ENCODE results near the gene BCKDK. TPM values are rescaled to one million over a fixed set of nuclear protein-coding genes. Genes with fewer than 3 reads are reported as not detected.

BCKDK gene
- total and polyA plus RNA-seq, 2 of the 13 experiments (the other 11 are each of a cell fraction or from before 2014, with no cell fraction given) = 24.9 to 42.6 TPM

DNA sequence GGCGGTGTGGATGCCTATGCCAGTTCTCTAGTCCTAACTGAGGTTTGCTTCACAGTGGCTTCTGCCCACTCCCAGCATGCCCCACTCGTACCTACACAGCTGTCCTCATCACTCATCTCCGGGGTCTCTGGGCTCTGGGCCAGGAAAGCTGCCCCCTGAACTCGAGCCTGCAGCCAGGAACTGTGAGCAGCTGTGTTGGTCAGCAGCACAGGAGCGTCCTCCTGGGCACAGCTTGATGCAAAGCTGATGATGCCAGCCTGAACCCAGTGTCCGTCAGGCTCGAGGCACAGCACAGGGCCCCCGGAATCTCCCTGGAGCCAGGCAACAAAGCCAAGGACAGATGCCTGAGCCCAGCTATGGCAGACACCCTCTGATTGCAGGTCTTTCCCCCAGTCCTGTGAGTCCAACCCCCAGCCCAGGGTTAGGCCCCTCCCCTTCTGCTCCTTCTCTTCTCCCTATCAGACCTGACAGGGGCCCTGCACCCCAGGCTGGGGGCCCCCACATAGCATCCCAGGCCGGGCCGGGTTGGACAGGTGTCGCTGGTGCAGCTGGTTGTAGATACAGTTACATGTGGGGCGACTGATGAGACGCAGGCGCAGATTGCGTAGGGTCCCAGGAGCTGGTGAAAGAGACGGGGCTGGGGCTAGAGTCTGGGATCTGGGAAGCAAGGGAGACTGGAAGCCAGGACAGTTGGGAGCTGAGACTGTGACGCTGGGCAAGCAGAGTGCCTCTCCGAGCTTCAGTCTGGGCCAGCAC lies 22.1 kb upstream of the BCKDK start:
- H3K4me3 ChIP-seq (replicated peaks in 1 of 3; ENCODE audit: insufficient read depth in 1 of 3, low read depth in 2 of 3, low read length in 3 of 3) = no peak overlapping the region
- no peaks in the 10 kb centered on the region for H3K27me3 ChIP-seq (ENCODE audit: control insufficient read depth in 1 of 2, insufficient read depth in 2 of 2, low read length in 2 of 2)
- DNase-seq (ENCODE audit: low spot score) = no peak
- ChIA-PET CTCF (ENCODE audit: low intra/inter-chr PET ratio, low total read pairs) (no interaction called here), POLR2A (interaction anchor here (1.4 to 3.3 kb wide), 2 partner anchors 12 to 31 kb away, joined by 3 to 17 read pairs; partner anchors contain the start of genes KAT8, ZNF646 and ZNF668)
- ATAC-seq = no peak; the same call in 2 of the 3 replicates
- 95% methylated on average over 18 of the region's 18 CpGs for WGBS (ENCODE audit: low lambda C conversion rate)
- intact Hi-C loops (cut with micrococcal nuclease; ENCODE audit: unreplicated experiment) = no loop called here
- H3K9ac ChIP-seq (ENCODE audit: insufficient read depth, low read depth, low read length) = no peak overlapping the region
- H3K36me3 ChIP-seq (replicated peaks in 1 of 2; ENCODE audit: control insufficient read depth in 1 of 2, insufficient read depth in 2 of 2, low read length in 2 of 2) = peaks cover 14 to 27% of the 10 kb centered on the region in 2 experiments
- H3K4me2 ChIP-seq (ENCODE audit: low read depth, low read length) = no peak overlapping the region
- in situ Hi-C loops (cut with HindIII; ENCODE audit: extremely low pct_ligation_motif_present, low pct_unique_long_range_greater_than_20kb) = no loop called here
- FAIRE-seq = no peak
- H3K9me3 ChIP-seq (ENCODE audit: low read length) = no peaks in the 10 kb centered on the region
- BruUV-seq (replicated peaks) = no TSS peak
- no peak overlapping the region for H2AFZ ChIP-seq (ENCODE audit: low read length)
- H4K20me1 ChIP-seq (ENCODE audit: insufficient read depth, low read length) = no peaks in the 10 kb centered on the region; the same call in 1 of the 2 replicates
- H3K27ac ChIP-seq (ENCODE audit: extremely low read length, insufficient read depth, low read length) = no peak overlapping the region
- no peaks in the 10 kb centered on the region for H3K4me1 ChIP-seq (ENCODE audit: insufficient read depth, low read length)
- peaks cover 8% of the 10 kb centered on the region for H3K79me2 ChIP-seq (ENCODE audit: insufficient read depth, low read length)
- TF ChIP-seq, protein P1, sequence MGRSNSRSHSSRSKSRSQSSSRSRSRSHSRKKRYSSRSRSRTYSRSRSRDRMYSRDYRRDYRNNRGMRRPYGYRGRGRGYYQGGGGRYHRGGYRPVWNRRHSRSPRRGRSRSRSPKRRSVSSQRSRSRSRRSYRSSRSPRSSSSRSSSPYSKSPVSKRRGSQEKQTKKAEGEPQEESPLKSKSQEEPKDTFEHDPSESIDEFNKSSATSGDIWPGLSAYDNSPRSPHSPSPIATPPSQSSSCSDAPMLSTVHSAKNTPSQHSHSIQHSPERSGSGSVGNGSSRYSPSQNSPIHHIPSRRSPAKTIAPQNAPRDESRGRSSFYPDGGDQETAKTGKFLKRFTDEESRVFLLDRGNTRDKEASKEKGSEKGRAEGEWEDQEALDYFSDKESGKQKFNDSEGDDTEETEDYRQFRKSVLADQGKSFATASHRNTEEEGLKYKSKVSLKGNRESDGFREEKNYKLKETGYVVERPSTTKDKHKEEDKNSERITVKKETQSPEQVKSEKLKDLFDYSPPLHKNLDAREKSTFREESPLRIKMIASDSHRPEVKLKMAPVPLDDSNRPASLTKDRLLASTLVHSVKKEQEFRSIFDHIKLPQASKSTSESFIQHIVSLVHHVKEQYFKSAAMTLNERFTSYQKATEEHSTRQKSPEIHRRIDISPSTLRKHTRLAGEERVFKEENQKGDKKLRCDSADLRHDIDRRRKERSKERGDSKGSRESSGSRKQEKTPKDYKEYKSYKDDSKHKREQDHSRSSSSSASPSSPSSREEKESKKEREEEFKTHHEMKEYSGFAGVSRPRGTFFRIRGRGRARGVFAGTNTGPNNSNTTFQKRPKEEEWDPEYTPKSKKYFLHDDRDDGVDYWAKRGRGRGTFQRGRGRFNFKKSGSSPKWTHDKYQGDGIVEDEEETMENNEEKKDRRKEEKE (IDR thresholded peaks at IDR 0.05) = no peak
- TF ChIP-seq NR2F6 (IDR thresholded peaks at IDR 0.05) (no peak), NR2F6 (CRISPR knock-in tag; IDR thresholded peaks at IDR 0.05) (no peak), ZNF282 (IDR thresholded peaks at IDR 0.05; ENCODE audit: partially characterized antibody) (no peak), SNAI1 (CRISPR knock-in tag; IDR thresholded peaks at IDR 0.05; ENCODE audit: borderline replicate concordance) (no peak), ZSCAN30 (CRISPR knock-in tag; IDR thresholded peaks at IDR 0.05) (no peak), ZNF382 (CRISPR knock-in tag; IDR thresholded peaks at IDR 0.05; ENCODE audit: borderline replicate concordance) (no peak), ZNF773 (CRISPR knock-in tag; IDR thresholded peaks at IDR 0.05; ENCODE audit: borderline replicate concordance) (no peak)
- TF ChIP-seq, protein P2, sequence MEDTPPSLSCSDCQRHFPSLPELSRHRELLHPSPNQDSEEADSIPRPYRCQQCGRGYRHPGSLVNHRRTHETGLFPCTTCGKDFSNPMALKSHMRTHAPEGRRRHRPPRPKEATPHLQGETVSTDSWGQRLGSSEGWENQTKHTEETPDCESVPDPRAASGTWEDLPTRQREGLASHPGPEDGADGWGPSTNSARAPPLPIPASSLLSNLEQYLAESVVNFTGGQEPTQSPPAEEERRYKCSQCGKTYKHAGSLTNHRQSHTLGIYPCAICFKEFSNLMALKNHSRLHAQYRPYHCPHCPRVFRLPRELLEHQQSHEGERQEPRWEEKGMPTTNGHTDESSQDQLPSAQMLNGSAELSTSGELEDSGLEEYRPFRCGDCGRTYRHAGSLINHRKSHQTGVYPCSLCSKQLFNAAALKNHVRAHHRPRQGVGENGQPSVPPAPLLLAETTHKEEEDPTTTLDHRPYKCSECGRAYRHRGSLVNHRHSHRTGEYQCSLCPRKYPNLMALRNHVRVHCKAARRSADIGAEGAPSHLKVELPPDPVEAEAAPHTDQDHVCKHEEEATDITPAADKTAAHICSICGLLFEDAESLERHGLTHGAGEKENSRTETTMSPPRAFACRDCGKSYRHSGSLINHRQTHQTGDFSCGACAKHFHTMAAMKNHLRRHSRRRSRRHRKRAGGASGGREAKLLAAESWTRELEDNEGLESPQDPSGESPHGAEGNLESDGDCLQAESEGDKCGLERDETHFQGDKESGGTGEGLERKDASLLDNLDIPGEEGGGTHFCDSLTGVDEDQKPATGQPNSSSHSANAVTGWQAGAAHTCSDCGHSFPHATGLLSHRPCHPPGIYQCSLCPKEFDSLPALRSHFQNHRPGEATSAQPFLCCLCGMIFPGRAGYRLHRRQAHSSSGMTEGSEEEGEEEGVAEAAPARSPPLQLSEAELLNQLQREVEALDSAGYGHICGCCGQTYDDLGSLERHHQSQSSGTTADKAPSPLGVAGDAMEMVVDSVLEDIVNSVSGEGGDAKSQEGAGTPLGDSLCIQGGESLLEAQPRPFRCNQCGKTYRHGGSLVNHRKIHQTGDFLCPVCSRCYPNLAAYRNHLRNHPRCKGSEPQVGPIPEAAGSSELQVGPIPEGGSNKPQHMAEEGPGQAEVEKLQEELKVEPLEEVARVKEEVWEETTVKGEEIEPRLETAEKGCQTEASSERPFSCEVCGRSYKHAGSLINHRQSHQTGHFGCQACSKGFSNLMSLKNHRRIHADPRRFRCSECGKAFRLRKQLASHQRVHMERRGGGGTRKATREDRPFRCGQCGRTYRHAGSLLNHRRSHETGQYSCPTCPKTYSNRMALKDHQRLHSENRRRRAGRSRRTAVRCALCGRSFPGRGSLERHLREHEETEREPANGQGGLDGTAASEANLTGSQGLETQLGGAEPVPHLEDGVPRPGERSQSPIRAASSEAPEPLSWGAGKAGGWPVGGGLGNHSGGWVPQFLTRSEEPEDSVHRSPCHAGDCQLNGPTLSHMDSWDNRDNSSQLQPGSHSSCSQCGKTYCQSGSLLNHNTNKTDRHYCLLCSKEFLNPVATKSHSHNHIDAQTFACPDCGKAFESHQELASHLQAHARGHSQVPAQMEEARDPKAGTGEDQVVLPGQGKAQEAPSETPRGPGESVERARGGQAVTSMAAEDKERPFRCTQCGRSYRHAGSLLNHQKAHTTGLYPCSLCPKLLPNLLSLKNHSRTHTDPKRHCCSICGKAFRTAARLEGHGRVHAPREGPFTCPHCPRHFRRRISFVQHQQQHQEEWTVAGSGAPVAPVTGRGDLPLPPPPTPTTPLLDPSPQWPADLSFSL (CRISPR knock-in tag; IDR thresholded peaks at IDR 0.05) = no peak
- TF ChIP-seq, protein P3, sequence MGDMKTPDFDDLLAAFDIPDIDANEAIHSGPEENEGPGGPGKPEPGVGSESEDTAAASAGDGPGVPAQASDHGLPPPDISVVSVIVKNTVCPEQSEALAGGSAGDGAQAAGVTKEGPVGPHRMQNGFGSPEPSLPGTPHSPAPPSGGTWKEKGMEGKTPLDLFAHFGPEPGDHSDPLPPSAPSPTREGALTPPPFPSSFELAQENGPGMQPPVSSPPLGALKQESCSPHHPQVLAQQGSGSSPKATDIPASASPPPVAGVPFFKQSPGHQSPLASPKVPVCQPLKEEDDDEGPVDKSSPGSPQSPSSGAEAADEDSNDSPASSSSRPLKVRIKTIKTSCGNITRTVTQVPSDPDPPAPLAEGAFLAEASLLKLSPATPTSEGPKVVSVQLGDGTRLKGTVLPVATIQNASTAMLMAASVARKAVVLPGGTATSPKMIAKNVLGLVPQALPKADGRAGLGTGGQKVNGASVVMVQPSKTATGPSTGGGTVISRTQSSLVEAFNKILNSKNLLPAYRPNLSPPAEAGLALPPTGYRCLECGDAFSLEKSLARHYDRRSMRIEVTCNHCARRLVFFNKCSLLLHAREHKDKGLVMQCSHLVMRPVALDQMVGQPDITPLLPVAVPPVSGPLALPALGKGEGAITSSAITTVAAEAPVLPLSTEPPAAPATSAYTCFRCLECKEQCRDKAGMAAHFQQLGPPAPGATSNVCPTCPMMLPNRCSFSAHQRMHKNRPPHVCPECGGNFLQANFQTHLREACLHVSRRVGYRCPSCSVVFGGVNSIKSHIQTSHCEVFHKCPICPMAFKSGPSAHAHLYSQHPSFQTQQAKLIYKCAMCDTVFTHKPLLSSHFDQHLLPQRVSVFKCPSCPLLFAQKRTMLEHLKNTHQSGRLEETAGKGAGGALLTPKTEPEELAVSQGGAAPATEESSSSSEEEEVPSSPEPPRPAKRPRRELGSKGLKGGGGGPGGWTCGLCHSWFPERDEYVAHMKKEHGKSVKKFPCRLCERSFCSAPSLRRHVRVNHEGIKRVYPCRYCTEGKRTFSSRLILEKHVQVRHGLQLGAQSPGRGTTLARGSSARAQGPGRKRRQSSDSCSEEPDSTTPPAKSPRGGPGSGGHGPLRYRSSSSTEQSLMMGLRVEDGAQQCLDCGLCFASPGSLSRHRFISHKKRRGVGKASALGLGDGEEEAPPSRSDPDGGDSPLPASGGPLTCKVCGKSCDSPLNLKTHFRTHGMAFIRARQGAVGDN (CRISPR knock-in tag; IDR thresholded peaks at IDR 0.05) = 0 out of 2 replicates have a peak, but pooled peaks have one; percentile 15
